ENCODE results near the gene LRSAM1.

Gene LRSAM1

GRCh38 chr9:127537792-127538191 lies 86.5 kb downstream of the LRSAM1 start:
- peak; percentile 20 for DNase-seq

GRCh38 chr9:127538849-127539258 lies 87.5 kb downstream of the LRSAM1 start:
- DNase-seq = no peak

- no peak for DNase-seq
These were observed 88.1 kb downstream of the LRSAM1 start for GRCh38 chr9:127539259-127539981.

GRCh38 chr9:127539982-127540663 lies 88.8 kb downstream of the LRSAM1 start:
- no peak for DNase-seq

- no peak for DNase-seq
These were observed 89.3 kb downstream of the LRSAM1 start for GRCh38 chr9:127540664-127541041.

- DNase-seq = no peak
These were observed 89.9 kb downstream of the LRSAM1 start for GRCh38 chr9:127541176-127541575.

GRCh38 chr9:127541865-127542264 lies 90.6 kb downstream of the LRSAM1 start:
- no peak for DNase-seq

GRCh38 chr9:127543221-127543620 lies 91.9 kb downstream of the LRSAM1 start:
- no peak for DNase-seq

GRCh38 chr9:127543973-127544533 lies 92.7 kb downstream of the LRSAM1 start:
- DNase-seq = no peak

GRCh38 chr9:127545196-127546124 lies 94.2 kb downstream of the LRSAM1 start:
- peak; percentile 92 for DNase-seq

GRCh38 chr9:127546125-127546832 lies 95.0 kb downstream of the LRSAM1 start:
- peak; percentile 46 for DNase-seq

- DNase-seq = no peak
These were observed 97.1 kb downstream of the LRSAM1 start for GRCh38 chr9:127548352-127548881.

- DNase-seq = no peak
These were observed 97.9 kb downstream of the LRSAM1 start for GRCh38 chr9:127549218-127549617.

GRCh38 chr9:127549751-127550150 lies 98.4 kb downstream of the LRSAM1 start:
- no peak for DNase-seq

GRCh38 chr9:127550282-127550681 lies 99.0 kb downstream of the LRSAM1 start:
- DNase-seq = no peak

GRCh38 chr9:127550751-127551150 lies 99.4 kb downstream of the LRSAM1 start:
- DNase-seq = peak; percentile 48
